Prostate gland (tissue), 2 donors: ENCODE measurements around the gene OR4D2. TPM values are rescaled to one million over a fixed set of nuclear protein-coding genes. Genes with fewer than 3 reads are reported as not detected.

ENCODE experiments used
- DNase-seq: peaks from one replicate; pipeline ENCODE4 v3.0.0-alpha.2; 2019; ENCODE audit warnings: low spot score
- H3K27ac ChIP-seq, 2 donors: fragments of 200-600 bp; sonication (generic); 2 replicates each; pipeline ENCODE4 v1.5.1; 2017 to 2019
- H3K27me3 ChIP-seq: fragments of 200-600 bp; sonication (generic); replicated peaks from 2 replicates; pipeline ENCODE4 v1.5.1; 2019; ENCODE audit not compliant: insufficient read depth
- H3K36me3 ChIP-seq, 2 donors: fragments of 200-600 bp; sonication (generic); 1 replicate in 1 of 2; 2 replicates in 1 of 2; pipeline versions ENCODE4 v1.5.1 to v1.8.1; 2017 to 2019
- H3K4me1 ChIP-seq: fragments of 200-600 bp; sonication (generic); replicated peaks from 2 replicates; pipeline ENCODE4 v1.5.1; 2019
- H3K4me3 ChIP-seq, 2 donors: fragments of 200-600 bp; sonication (generic); 2 replicates each; pipeline ENCODE4 v1.5.1; 2017 to 2019
- H3K9me3 ChIP-seq: fragments of 200-600 bp; sonication (generic); 2 replicates; pipeline ENCODE4 v1.5.1; 2017
- CTCF ChIP-seq, 4 experiments: fragments of 200-600 bp in 2 of 4; fragments of 450-650 bp in 2 of 4; sonication (generic) in 2 of 4; IDR thresholded peaks; 1 replicate in 3 of 4; 2 replicates in 1 of 4; pipeline ENCODE4 v1.5.1; 2016 to 2019; ENCODE audit warnings: antibody characterized with exemption in 4 of 4, mild to moderate bottlenecking in 2 of 4, moderate library complexity in 2 of 4
- POLR2A ChIP-seq: fragments of 450-650 bp; IDR thresholded peaks from one replicate; pipeline ENCODE4 v1.6.1; 2016; ENCODE audit warnings: antibody characterized with exemption, mild to moderate bottlenecking
- POLR2AphosphoS5 ChIP-seq: sonication (generic); formaldehyde crosslinking; IDR thresholded peaks from one replicate; pipeline ENCODE4 v1.6.1; 2017; ENCODE audit warnings: antibody characterized with exemption
- WGBS: methylation state at CpG from one replicate; pipeline ENCODE4 v1.1.5; 2018; 5-methylcytosine and 5-hydroxymethylcytosine counted together
- intact Hi-C: fragments of 100-400 bp; cut with DNase I; formaldehyde crosslinking; loops from one replicate; pipeline ENCODE4 v1.14.2; 2022
- total RNA-seq, 2 donors: library from RNA; depleted of rRNA; stranded (reverse); fragments of >200 nt; gene quantifications; one replicate each; pipeline ENCODE4 v1.1.0, GENCODE V29; 2016

Gene OR4D2
- total RNA-seq, 2 donors from 2014 or later, result not detected

GRCh38 chr17:58156839-58157803 lies 9.7 kb upstream of the OR4D2 start:
- intact Hi-C loops, result no loop called here
- Histone ChIP-seq H3K27ac (no peak overlapping the region), H3K27me3 (peaks cover 2% of the 10 kb centered on the region), H3K36me3 (no peaks in the 10 kb centered on the region), H3K9me3 (no peaks in the 10 kb centered on the region), H3K4me1 (no peaks in the 10 kb centered on the region), H3K4me3 (peak overlapping the region; percentile 11 to 30)
- no peak for TF ChIP-seq CTCF (IDR thresholded peaks at IDR 0.05)
- no peak for TF ChIP-seq POLR2A
- TF ChIP-seq POLR2AphosphoS5, result no peak
- WGBS, result 1% methylated on average over 63 of the region's 65 CpGs
- DNase-seq, result no peak

GRCh38 chr17:58158181-58158580 lies 8.6 kb upstream of the OR4D2 start:
- H3K36me3 ChIP-seq, result no peaks in the 10 kb centered on the region
- no peaks in the 10 kb centered on the region for H3K4me1 ChIP-seq
- H3K4me3 ChIP-seq, result no peak overlapping the region
- no peak overlapping the region for H3K27ac ChIP-seq
- intact Hi-C loops, result no loop called here
- H3K27me3 ChIP-seq, result no peaks in the 10 kb centered on the region
- WGBS, result 70% methylated on average over 2 of the region's 2 CpGs
- no peaks in the 10 kb centered on the region for H3K9me3 ChIP-seq
- no peak for DNase-seq
- no peak for TF ChIP-seq POLR2AphosphoS5
- TF ChIP-seq POLR2A, result no peak

- intact Hi-C loops, result no loop called here
- H3K4me3 ChIP-seq, result no peak overlapping the region
- no peak for TF ChIP-seq POLR2A
- no peak for TF ChIP-seq CTCF (IDR thresholded peaks at IDR 0.05)
- no peak for TF ChIP-seq POLR2AphosphoS5
- no peaks in the 10 kb centered on the region for H3K27me3 ChIP-seq
- WGBS, result 77% methylated on average over 3 of the region's 3 CpGs
- no peaks in the 10 kb centered on the region for H3K9me3 ChIP-seq
- H3K27ac ChIP-seq, result no peak overlapping the region
- no peaks in the 10 kb centered on the region for H3K36me3 ChIP-seq
- no peaks in the 10 kb centered on the region for H3K4me1 ChIP-seq
- DNase-seq, result no peak
Measured at GRCh38 chr17:58161566-58161965, 5.2 kb upstream of the OR4D2 start.

- Histone ChIP-seq H3K4me1 (no peaks in the 10 kb centered on the region), H3K27ac (no peak overlapping the region), H3K36me3 (no peaks in the 10 kb centered on the region), H3K27me3 (no peaks in the 10 kb centered on the region), H3K4me3 (no peak overlapping the region), H3K9me3 (no peaks in the 10 kb centered on the region)
- TF ChIP-seq CTCF (IDR thresholded peaks at IDR 0.05), result no peak
- TF ChIP-seq POLR2AphosphoS5, result no peak
- TF ChIP-seq POLR2A, result no peak
- no peak for DNase-seq
- intact Hi-C loops, result no loop called here
- WGBS, result 15% methylated on average over 2 of the region's 2 CpGs
Measured at GRCh38 chr17:58165981-58166380, 801 bp upstream of the OR4D2 start.

- H3K27ac ChIP-seq, result no peak overlapping the region
- no peak for DNase-seq
- intact Hi-C loops, result no loop called here
- WGBS, result 62% methylated on average over 4 of the region's 4 CpGs
- no peak overlapping the region for H3K4me3 ChIP-seq
- H3K27me3 ChIP-seq, result no peaks in the 10 kb centered on the region
- no peaks in the 10 kb centered on the region for H3K9me3 ChIP-seq
- TF ChIP-seq CTCF (IDR thresholded peaks at IDR 0.05) (no peak), POLR2AphosphoS5 (no peak), POLR2A (no peak)
- H3K36me3 ChIP-seq, result no peaks in the 10 kb centered on the region
- no peaks in the 10 kb centered on the region for H3K4me1 ChIP-seq
Measured at GRCh38 chr17:58170622-58171021, 3.8 kb downstream of the OR4D2 start.
